Measurements from ENCODE around the gene KIAA0408.
"Not testable (repeated sequence)": the region's sequence is repeated elsewhere in the genome, so short reads cannot be mapped to it uniquely, and the experiment has no call there.

The KIAA0408 gene

DNA sequence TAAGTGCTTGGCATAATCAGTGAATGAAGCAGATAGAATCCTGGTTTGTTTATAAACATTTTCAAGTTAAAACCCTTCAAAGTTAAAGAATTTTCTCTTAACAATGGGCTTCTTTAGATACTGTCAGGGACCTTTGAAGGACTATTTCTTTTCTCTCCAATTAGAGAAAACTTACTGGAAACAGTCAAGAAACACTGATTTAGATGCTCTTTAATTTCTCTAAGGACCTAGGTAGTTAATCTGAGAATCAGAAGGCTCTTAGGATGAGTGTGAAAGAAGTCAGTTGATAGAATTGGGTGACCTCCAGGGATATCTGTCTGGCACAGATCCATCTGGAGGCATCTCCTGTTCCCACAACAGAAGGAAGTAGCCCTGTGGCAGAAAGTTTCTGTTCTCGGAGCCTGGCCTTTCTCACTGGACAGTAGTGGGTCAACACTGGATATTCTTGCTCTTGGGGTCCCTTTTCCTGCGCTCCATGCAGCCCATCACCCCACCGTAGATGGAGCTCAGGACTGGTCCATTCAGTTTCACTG lies 22.5 kb downstream of the KIAA0408 start:
- H3K27me3 Mint-ChIP-seq (ENCODE audit: low read depth, poor library complexity) = no peaks in the 10 kb centered on the region
- no peaks in the 10 kb centered on the region for H3K4me1 Mint-ChIP-seq
- no peak for DNase-seq
- H3K36me3 Mint-ChIP-seq (ENCODE audit: low read depth) = peaks cover 5% of the 10 kb centered on the region
- no peak overlapping the region for H3K4me3 Mint-ChIP-seq
- no peak for TF ChIP-seq CTCF (IDR thresholded peaks at IDR 0.05)
- H3K27ac Mint-ChIP-seq = peak overlapping the region; percentile 78
- H3K9me3 Mint-ChIP-seq = no peaks in the 10 kb centered on the region

DNA sequence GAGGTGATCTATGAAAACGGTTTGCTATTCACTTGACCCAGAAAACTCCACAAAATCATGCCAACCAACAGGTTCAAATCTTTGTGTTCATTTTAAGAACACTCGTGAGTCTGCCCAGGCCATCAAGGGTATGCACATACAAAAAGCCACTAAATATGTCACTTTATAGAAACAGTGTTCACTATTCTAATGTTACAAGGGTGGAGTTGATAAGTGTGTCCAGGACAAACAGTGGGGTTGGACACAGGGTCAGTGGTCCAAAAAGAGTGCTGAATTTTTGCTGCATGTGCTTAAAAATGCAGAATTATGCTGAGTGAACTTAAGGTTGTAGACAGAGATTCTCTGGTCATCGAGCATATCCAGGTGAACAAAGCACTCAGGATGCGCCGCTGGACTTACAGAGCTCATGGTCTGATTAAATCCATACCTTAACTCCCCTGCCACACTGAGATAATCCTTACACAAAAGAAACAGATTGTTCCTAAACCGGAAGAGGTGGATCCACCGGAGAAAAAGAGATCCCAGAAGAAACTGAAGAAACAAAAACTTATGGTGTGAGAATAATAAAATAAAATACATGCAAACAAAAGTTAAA lies 23.5 kb downstream of the KIAA0408 start:
- peaks cover 5% of the 10 kb centered on the region for H3K36me3 Mint-ChIP-seq (ENCODE audit: low read depth)
- TF ChIP-seq CTCF (IDR thresholded peaks at IDR 0.05) = no peak

GRCh38 chr6:127434651-127435050 lies 24.5 kb downstream of the KIAA0408 start:
- H3K36me3 Mint-ChIP-seq (ENCODE audit: low read depth) = peaks cover 11% of the 10 kb centered on the region
- no peak overlapping the region for H3K4me3 Mint-ChIP-seq
- DNase-seq = no peak
- peaks cover 15% of the 10 kb centered on the region for H3K9me3 Mint-ChIP-seq
- TF ChIP-seq CTCF (IDR thresholded peaks at IDR 0.05) = no peak
- no peaks in the 10 kb centered on the region for H3K4me1 Mint-ChIP-seq
- H3K27ac Mint-ChIP-seq = no peak overlapping the region
- H3K27me3 Mint-ChIP-seq (ENCODE audit: low read depth, poor library complexity) = no peaks in the 10 kb centered on the region

More for the DNA sequence above, 23.5 kb downstream of the KIAA0408 start:
- H3K27ac Mint-ChIP-seq = no peak overlapping the region
- DNase-seq = no peak
- H3K9me3 Mint-ChIP-seq = peaks cover 4% of the 10 kb centered on the region
- H3K4me3 Mint-ChIP-seq = no peak overlapping the region
- no peaks in the 10 kb centered on the region for H3K4me1 Mint-ChIP-seq
- H3K27me3 Mint-ChIP-seq (ENCODE audit: low read depth, poor library complexity) = no peaks in the 10 kb centered on the region

DNA sequence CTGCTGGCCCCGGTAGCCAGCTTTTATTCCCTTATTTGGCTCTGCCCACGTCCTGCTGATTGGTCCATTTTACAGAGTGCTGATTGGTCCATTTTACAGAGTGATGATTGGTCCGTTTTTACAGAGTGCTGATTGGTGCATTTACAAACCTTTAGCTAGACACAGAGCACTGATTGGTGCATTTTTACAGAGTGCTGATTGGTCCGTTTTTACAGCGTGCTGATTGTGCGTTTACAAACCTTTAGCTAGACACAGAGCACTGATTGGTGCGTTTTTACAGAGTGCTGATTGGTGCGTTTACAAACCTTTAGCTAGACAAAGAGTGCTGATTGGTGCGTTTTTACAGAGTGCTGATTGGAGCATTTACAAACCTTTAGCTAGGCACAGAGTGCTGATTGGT lies 30.6 kb downstream of the KIAA0408 start:
- H3K27ac Mint-ChIP-seq; H3K4me1 Mint-ChIP-seq; H3K4me3 Mint-ChIP-seq; H3K27me3 Mint-ChIP-seq (ENCODE audit: low read depth, poor library complexity); DNase-seq: not testable (repeated sequence)
- Mint-ChIP-seq H3K36me3 (ENCODE audit: low read depth) (peaks cover 20% of the 10 kb centered on the region), H3K9me3 (peaks cover 37% of the 10 kb centered on the region)

DNA sequence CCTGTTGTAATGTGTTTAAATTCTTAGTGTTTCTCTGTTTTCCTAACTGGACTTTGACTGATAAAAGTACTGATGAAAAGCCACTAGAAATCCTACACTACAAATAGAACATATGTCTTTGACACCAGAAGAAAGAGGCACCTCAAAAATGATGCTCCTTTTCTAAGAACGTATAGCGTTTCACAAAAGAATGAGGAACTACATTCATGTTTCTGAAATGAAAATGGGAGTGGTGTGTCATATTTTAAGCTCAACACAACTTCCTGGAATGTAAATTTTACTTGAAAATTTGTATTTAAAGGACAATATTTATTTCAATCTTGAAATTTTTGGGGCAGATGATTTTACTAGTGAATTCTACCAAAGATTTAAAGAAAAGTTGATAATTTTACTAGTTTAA lies 35.3 kb downstream of the KIAA0408 start:
- Mint-ChIP-seq H3K4me1 (peaks cover 5% of the 10 kb centered on the region), H3K9me3 (peaks cover 14% of the 10 kb centered on the region), H3K27me3 (ENCODE audit: low read depth, poor library complexity) (peaks cover 2% of the 10 kb centered on the region), H3K4me3 (no peak overlapping the region), H3K36me3 (ENCODE audit: low read depth) (peaks cover 9% of the 10 kb centered on the region), H3K27ac (no peak overlapping the region)
- DNase-seq = no peak
- no peak for TF ChIP-seq CTCF (IDR thresholded peaks at IDR 0.05)

DNA sequence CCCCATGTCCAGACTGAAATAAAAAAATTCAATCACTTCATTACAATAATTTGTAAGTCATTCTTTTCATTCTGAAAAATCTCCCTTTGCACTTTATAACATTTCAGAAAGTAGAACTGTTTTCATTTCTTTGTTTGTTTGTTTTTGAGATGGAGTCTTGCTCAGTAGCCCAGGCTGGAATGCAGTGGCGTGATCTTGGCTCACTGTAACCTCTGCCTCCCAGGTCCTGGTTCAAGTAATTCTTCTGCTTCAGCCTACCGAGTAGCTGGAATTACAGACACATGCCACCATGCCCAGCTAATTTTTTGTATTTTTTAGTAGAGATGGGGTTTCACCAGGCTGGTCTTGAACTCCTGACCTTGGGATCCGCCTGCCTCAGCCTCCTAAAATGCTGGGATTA lies 38.0 kb downstream of the KIAA0408 start:
- H3K27me3 Mint-ChIP-seq (ENCODE audit: low read depth, poor library complexity); H3K27ac Mint-ChIP-seq; H3K4me3 Mint-ChIP-seq; H3K36me3 Mint-ChIP-seq (ENCODE audit: low read depth); H3K9me3 Mint-ChIP-seq; DNase-seq: not testable (repeated sequence)
- peaks cover 13% of the 10 kb centered on the region for H3K4me1 Mint-ChIP-seq

DNA sequence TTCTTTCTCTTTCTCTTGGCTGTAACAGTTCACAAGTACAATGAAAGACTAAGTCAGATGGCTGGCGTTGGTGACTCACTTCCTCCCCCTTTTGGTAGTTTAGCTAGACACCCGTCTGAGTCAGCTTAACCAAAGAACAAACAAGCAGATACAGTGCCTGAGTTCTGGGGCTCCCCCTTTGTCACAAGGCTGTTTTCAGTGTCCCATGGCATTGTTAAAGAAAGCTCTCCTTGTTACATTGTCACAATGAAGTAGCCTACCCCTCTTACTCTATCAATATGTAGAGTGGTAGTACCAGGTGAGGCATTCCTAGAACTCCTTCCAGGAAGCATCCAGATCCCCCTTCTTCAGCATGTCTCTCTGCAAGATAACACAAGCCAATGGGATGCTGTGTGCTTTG lies 38.6 kb downstream of the KIAA0408 start:
- H3K36me3 Mint-ChIP-seq (ENCODE audit: low read depth) = no peaks in the 10 kb centered on the region
- H3K4me1 Mint-ChIP-seq = peaks cover 13% of the 10 kb centered on the region
- TF ChIP-seq CTCF (IDR thresholded peaks at IDR 0.05) = peak; percentile 41
- H3K27ac Mint-ChIP-seq = peak overlapping the region; percentile 51
- DNase-seq = peak; percentile 17
- H3K27me3 Mint-ChIP-seq (ENCODE audit: low read depth, poor library complexity) = no peaks in the 10 kb centered on the region
- H3K4me3 Mint-ChIP-seq = no peak overlapping the region
- no peaks in the 10 kb centered on the region for H3K9me3 Mint-ChIP-seq

Measured in nephron progenitor cell (in vitro differentiated cells).